OCI-LY1 (cell line): ENCODE results near the gene SEPTIN2.

Source experiments
- H2AFZ ChIP-seq: fragments of 200-600 bp; sonication (generic), shearing (Covaris generic); 2 replicates; pipeline ENCODE4 v1.6.0; 2014; ENCODE audit warnings: antibody characterized with exemption, mild to moderate bottlenecking, low read length
- H3F3A ChIP-seq: fragments of 200-600 bp; sonication (generic), shearing (Covaris generic); 2 replicates; pipeline ENCODE4 v1.6.0; 2014; ENCODE audit warnings: mild to moderate bottlenecking, antibody characterized with exemption, low read length, moderate library complexity; ENCODE audit not compliant: insufficient read depth
- H3K27ac ChIP-seq: fragments of 200-600 bp; sonication (generic); 2 replicates; pipeline ENCODE4 v1.5.1; 2014; ENCODE audit warnings: low read length, mixed run types, mild to moderate bottlenecking, low read depth; ENCODE audit not compliant: poor library complexity, severe bottlenecking
- H3K27me3 ChIP-seq: fragments of 200-600 bp; sonication (generic); 2 replicates; pipeline ENCODE4 v1.6.0; 2014; ENCODE audit warnings: antibody characterized with exemption, mild to moderate bottlenecking, low read length, moderate library complexity; ENCODE audit not compliant: insufficient read depth
- H3K36me3 ChIP-seq: fragments of 200-600 bp; sonication (generic); 2 replicates; pipeline ENCODE4 v1.6.1; 2014; ENCODE audit warnings: mild to moderate bottlenecking, antibody characterized with exemption, low read length, moderate library complexity, mixed read lengths; ENCODE audit not compliant: insufficient read depth
- H3K4me1 ChIP-seq: fragments of 200-600 bp; sonication (generic); 2 replicates; pipeline ENCODE4 v1.5.1; 2014; ENCODE audit warnings: mild to moderate bottlenecking, low read length, moderate library complexity; ENCODE audit not compliant: insufficient read depth, severe bottlenecking
- H3K4me2 ChIP-seq: fragments of 200-600 bp; sonication (generic), shearing (Covaris generic); 2 replicates; pipeline ENCODE4 v1.6.1; 2014; ENCODE audit warnings: low read length
- H3K4me3 ChIP-seq: fragments of 200-600 bp; sonication (generic); 2 replicates; pipeline ENCODE4 v1.5.1; 2014; ENCODE audit warnings: low read length, low read depth, mild to moderate bottlenecking, mixed read lengths; ENCODE audit not compliant: poor library complexity, severe bottlenecking
- H3K79me2 ChIP-seq: fragments of 200-600 bp; shearing (Covaris generic); 2 replicates; pipeline ENCODE4 v1.6.1; 2016; ENCODE audit warnings: mixed run types, low read length, mixed read lengths; ENCODE audit not compliant: insufficient read depth
- H3K9ac ChIP-seq: fragments of 200-600 bp; sonication (generic), shearing (Covaris generic); 2 replicates; pipeline ENCODE4 v1.6.1; 2014; ENCODE audit warnings: mild to moderate bottlenecking, low read length, mixed read lengths
- H3K9me2 ChIP-seq: fragments of 200-600 bp; sonication (generic), shearing (Covaris generic); 2 replicates; pipeline ENCODE4 v1.6.1; 2014; ENCODE audit warnings: low read depth, mild to moderate bottlenecking, low read length, mixed read lengths
- H3K9me3 ChIP-seq: fragments of 200-600 bp; shearing (Covaris generic); 2 replicates; pipeline ENCODE4 v1.6.1; 2014; ENCODE audit warnings: low read length, mixed read lengths
- H4K20me1 ChIP-seq: fragments of 200-600 bp; sonication (generic), shearing (Covaris generic); 2 replicates; pipeline ENCODE4 v1.6.0; 2016; ENCODE audit warnings: mild to moderate bottlenecking, low read length; ENCODE audit not compliant: insufficient read depth
- EZH2 ChIP-seq: fragments of 200-600 bp; sonication (generic), shearing (Covaris generic); IDR thresholded peaks from 2 replicates; pipeline ENCODE4 v1.8.0; 2017; ENCODE audit warnings: borderline replicate concordance, mixed run types, mild to moderate bottlenecking, antibody characterized with exemption, low read length, moderate library complexity, mixed read lengths
- TF ChIP-seq, protein P1 (sequence below): fragments of 200-600 bp; sonication (generic), shearing (Covaris generic); IDR thresholded peaks from 2 replicates; pipeline ENCODE4 v1.5.1; 2017; ENCODE audit warnings: mild to moderate bottlenecking, antibody characterized with exemption, low read length, moderate library complexity, mixed read lengths

Gene SEPTIN2

GRCh38 chr2:241282555-241282954 lies 33.2 kb upstream of the SEPTIN2 start:
- Histone ChIP-seq H2AFZ (no peak overlapping the region), H3K4me1 (no peaks in the 10 kb centered on the region), H3K4me3 (no peak overlapping the region), H4K20me1 (no peaks in the 10 kb centered on the region), H3K4me2 (no peak overlapping the region), H3K79me2 (no peaks in the 10 kb centered on the region; the same call in 1 of the 2 replicates), H3K36me3 (no peaks in the 10 kb centered on the region), H3K9ac (no peak overlapping the region), H3F3A (no peaks in the 10 kb centered on the region), H3K27me3 (no peaks in the 10 kb centered on the region), H3K9me3 (no peaks in the 10 kb centered on the region), H3K27ac (no peak overlapping the region), H3K9me2 (no peaks in the 10 kb centered on the region)
- TF ChIP-seq, protein P1, sequence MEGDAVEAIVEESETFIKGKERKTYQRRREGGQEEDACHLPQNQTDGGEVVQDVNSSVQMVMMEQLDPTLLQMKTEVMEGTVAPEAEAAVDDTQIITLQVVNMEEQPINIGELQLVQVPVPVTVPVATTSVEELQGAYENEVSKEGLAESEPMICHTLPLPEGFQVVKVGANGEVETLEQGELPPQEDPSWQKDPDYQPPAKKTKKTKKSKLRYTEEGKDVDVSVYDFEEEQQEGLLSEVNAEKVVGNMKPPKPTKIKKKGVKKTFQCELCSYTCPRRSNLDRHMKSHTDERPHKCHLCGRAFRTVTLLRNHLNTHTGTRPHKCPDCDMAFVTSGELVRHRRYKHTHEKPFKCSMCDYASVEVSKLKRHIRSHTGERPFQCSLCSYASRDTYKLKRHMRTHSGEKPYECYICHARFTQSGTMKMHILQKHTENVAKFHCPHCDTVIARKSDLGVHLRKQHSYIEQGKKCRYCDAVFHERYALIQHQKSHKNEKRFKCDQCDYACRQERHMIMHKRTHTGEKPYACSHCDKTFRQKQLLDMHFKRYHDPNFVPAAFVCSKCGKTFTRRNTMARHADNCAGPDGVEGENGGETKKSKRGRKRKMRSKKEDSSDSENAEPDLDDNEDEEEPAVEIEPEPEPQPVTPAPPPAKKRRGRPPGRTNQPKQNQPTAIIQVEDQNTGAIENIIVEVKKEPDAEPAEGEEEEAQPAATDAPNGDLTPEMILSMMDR: no peak
- no peak for TF ChIP-seq EZH2

GRCh38 chr2:241285596-241285995 lies 30.1 kb upstream of the SEPTIN2 start:
- Histone ChIP-seq H2AFZ (no peak overlapping the region), H3K27me3 (no peaks in the 10 kb centered on the region), H3K9me2 (no peaks in the 10 kb centered on the region), H3K79me2 (peaks cover 10% of the 10 kb centered on the region; the same call in 1 of the 2 replicates), H3K36me3 (no peaks in the 10 kb centered on the region), H3K4me3 (no peak overlapping the region), H3K4me2 (no peak overlapping the region), H3K9ac (no peak overlapping the region), H3F3A (no peaks in the 10 kb centered on the region), H3K9me3 (no peaks in the 10 kb centered on the region), H3K27ac (no peak overlapping the region), H3K4me1 (no peaks in the 10 kb centered on the region), H4K20me1 (no peaks in the 10 kb centered on the region)
- no peak for TF ChIP-seq EZH2
- TF ChIP-seq, protein P1: no peak

- Histone ChIP-seq H2AFZ (no peak overlapping the region), H3K79me2 (peaks cover 18% of the 10 kb centered on the region), H3K9ac (no peak overlapping the region), H3K9me3 (no peaks in the 10 kb centered on the region), H3K27me3 (no peaks in the 10 kb centered on the region), H4K20me1 (no peaks in the 10 kb centered on the region), H3K4me1 (no peaks in the 10 kb centered on the region), H3K4me3 (no peak overlapping the region), H3K9me2 (no peaks in the 10 kb centered on the region), H3K27ac (no peak overlapping the region), H3K4me2 (no peak overlapping the region), H3F3A (no peaks in the 10 kb centered on the region), H3K36me3 (no peaks in the 10 kb centered on the region)
- TF ChIP-seq EZH2: no peak
- TF ChIP-seq, protein P1: no peak
Observed at GRCh38 chr2:241286348-241287090, 29.2 kb upstream of the SEPTIN2 start.
